HG02610 (cell line): ENCODE data around the gene LURAP1L.

ENCODE experiments used
- ATAC-seq: cut with Tn5 transposase; IDR thresholded peaks from one replicate; pipeline ENCODE4 v1.9.1; 2021; ENCODE audit warnings: mild to moderate bottlenecking, moderate library complexity; ENCODE audit not compliant: unreplicated experiment

The LURAP1L gene

GRCh38 chr9:12809720-12810119 lies 34.9 kb downstream of the LURAP1L start:
- no peak for ATAC-seq

- no peak for ATAC-seq
Measured at GRCh38 chr9:12811935-12812334, 37.1 kb downstream of the LURAP1L start.

- no peak for ATAC-seq
Measured at GRCh38 chr9:12812710-12813109, 37.9 kb downstream of the LURAP1L start.

DNA sequence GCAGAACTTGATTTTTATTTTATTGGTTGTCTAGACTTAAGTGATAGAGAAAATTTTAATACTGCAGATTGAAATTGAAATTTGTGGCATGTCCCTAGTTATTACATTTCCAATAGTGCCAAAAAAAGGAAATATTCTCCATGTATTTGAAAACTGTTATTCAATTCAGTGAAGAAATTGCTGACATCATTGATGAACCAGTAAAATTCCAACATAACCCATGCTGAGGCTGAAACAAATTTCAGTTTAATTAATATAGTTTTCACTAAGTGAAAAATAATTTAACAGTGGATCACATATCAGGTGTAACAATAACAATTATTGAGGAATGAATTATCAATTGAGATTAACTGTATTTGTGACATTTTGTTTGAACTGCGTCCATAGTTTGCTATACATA lies 38.7 kb downstream of the LURAP1L start:
- no peak for ATAC-seq

GRCh38 chr9:12813960-12814876 lies 39.4 kb downstream of the LURAP1L start:
- peak; percentile 62 for ATAC-seq

- no peak for ATAC-seq
Measured at GRCh38 chr9:12814877-12815237, 40.0 kb downstream of the LURAP1L start.

DNA sequence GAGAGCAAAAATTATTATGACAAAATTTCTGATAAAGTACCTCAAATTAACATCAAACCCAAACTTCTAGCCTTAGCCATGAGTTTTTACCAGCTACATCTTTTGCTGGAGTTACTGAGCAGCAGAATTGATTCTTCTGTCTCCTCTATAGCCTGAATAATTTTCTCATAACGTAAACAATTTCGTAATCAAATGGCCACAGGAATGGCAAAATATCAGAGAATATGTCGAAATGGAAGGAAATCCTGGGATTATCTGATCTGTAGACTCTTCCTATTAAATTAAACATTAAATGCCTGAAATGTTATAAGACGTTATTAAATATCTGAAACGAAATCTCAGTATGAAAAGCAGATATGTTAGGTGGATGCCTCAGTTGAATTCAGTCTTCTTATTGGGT lies 41.1 kb downstream of the LURAP1L start:
- no peak for ATAC-seq

- ATAC-seq = no peak
Measured at GRCh38 chr9:12816656-12817101, 41.9 kb downstream of the LURAP1L start.

GRCh38 chr9:12817702-12818101 lies 42.9 kb downstream of the LURAP1L start:
- ATAC-seq = no peak

GRCh38 chr9:12818431-12819000 lies 43.7 kb downstream of the LURAP1L start:
- ATAC-seq = no peak

- ATAC-seq = peak; percentile 89
Measured at GRCh38 chr9:12819436-12820185, 44.8 kb downstream of the LURAP1L start.

DNA sequence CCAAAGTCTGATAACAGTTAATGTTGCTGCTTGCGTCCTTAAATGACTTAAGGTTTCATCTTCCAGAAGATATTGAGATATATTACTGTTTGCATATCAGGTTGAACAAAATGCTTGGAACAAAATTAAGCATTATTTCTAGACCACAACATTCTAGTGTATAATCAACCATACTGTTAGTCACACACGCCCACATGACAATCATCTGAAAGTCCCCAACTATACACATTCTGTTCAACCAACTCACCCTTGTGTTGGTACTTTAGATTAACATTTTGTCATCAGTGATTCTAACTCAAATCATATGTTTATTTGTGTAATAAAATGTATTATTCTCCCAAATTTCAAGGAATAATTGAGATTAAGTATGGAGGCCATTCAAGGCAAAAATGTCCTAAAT lies 47.3 kb downstream of the LURAP1L start:
- ATAC-seq = no peak

- no peak for ATAC-seq
Measured at GRCh38 chr9:12826924-12827565, 52.2 kb downstream of the LURAP1L start.

- no peak for ATAC-seq
Measured at GRCh38 chr9:12833701-12834100, 58.9 kb downstream of the LURAP1L start.

GRCh38 chr9:12838546-12838945 lies 63.7 kb downstream of the LURAP1L start:
- no peak for ATAC-seq

- ATAC-seq = no peak
Measured at GRCh38 chr9:12843735-12844134, 68.9 kb downstream of the LURAP1L start.

GRCh38 chr9:12846035-12846434 lies 71.2 kb downstream of the LURAP1L start:
- ATAC-seq = no peak

DNA sequence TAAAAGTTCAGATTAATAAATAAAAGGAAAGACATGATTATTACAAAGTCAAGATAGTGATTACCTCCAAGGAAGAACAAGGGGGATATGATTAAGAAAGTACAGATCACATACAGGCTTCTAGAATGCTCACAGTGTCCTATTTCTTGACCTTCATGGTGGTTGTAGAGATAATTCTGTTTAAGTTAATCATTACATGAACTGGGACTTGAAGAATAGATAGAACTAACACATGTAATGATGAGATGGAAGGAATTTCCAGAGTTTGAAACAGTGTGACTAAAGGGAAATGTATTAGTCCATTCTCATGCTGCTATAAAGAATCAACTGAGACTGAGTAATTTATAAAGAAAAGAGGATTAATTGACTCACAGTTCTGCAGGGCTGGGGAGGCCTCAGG lies 72.7 kb downstream of the LURAP1L start:
- ATAC-seq = no peak

GRCh38 chr9:12849486-12850003 lies 74.7 kb downstream of the LURAP1L start:
- no peak for ATAC-seq

DNA sequence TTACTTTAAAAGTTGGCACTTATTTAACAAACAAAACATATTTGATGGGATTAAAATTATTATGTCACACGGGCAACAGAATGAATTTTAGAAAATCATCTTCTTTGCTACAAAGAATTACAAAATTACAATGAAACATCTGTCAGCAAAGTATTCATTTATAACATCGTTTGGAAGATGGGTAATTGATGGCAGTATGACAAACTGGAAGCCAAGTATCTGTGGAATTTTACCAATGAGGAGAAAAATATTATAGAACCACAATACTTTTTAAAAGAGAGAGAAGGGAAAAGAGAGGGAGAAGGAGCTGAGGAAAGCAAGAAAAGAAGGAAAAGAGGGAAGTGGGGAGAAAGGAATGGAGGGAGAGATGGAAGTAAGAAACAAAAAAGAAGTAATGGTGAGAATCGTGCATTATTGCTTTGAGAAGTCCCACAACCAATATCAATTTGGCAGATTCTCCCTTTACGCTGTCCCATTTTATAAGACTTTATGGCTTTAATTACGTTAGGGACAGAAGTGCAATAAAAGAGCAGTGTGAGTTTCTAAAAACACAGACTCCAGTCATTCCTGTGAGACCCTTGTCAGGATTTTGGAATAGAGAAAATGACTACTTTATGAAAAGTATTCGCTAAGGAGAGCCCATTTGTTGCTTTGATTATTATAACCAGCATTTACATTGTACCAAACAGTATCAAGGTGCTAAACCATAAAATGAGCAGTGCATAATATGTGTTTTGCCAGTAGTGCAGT lies 76.7 kb downstream of the LURAP1L start:
- no peak for ATAC-seq
